ENCODE data around the gene EXD3. TPM values are rescaled to one million over a fixed set of nuclear protein-coding genes. Genes with fewer than 3 reads are reported as not detected.

The EXD3 gene
- polyA plus RNA-seq, 1 donor from 2014 or later: 5.6 TPM

DNA sequence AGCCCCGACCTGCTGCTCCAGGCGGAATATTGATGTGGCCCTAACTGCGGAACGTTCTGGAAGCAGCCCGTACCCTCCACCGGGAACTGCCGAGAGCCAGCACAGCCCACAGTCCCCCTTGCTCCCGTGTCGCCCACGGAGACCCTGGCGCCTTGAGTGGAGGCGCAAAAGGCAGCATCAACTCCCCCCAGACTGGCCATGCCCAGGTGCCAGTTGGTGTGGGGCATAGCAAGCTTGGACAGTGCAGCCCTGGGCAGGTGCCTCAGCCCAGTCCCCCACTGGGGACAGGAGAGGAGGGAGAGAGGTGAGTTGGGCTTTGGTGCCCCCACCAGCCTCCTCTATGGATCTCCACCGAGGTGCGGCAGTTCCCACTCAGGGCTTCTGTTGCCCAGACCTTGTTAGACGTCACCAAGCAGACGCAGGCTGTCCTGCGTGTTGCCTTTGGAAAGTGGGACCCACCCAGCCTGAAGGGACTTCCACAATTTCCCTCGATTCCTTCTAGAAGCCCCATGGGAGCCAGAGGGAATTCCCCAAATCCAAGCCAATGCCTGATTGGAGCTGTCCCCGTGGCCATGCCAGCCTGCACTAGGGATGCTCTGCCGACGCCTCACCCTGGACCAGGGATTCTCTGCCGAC lies 101.1 kb downstream of the EXD3 start:
- no peak overlapping the region for H3K4me3 Mint-ChIP-seq
- peaks cover 0 to 2% (median 2%) of the 10 kb centered on the region in 3 donors for H3K9me3 Mint-ChIP-seq
- peaks cover 2% of the 10 kb centered on the region for H3K27me3 Mint-ChIP-seq
- H3K36me3 Mint-ChIP-seq: no peaks in the 10 kb centered on the region
- peaks cover 5 to 12% (median 12%) of the 10 kb centered on the region in 3 donors for H3K4me1 Mint-ChIP-seq
- peak overlapping the region in 1 of 3 donors; percentile 46 for H3K27ac Mint-ChIP-seq

GRCh38 chr9:137320555-137321384 lies 102.2 kb downstream of the EXD3 start:
- peak overlapping the region; percentile 43 to 86 (median 67) for H3K4me3 Mint-ChIP-seq
- H3K36me3 Mint-ChIP-seq: no peaks in the 10 kb centered on the region
- no peaks in the 10 kb centered on the region for H3K9me3 Mint-ChIP-seq
- H3K27me3 Mint-ChIP-seq: peaks cover 2% of the 10 kb centered on the region
- peaks cover 0 to 5% (median 3%) of the 10 kb centered on the region in 3 donors for H3K4me1 Mint-ChIP-seq
- H3K27ac Mint-ChIP-seq: peak overlapping the region; percentile 23 to 68 (median 57)

GRCh38 chr9:137319739-137320551 lies 103.0 kb downstream of the EXD3 start:
- H3K27ac Mint-ChIP-seq: peak overlapping the region in 1 of 3 donors; percentile 57

DNA sequence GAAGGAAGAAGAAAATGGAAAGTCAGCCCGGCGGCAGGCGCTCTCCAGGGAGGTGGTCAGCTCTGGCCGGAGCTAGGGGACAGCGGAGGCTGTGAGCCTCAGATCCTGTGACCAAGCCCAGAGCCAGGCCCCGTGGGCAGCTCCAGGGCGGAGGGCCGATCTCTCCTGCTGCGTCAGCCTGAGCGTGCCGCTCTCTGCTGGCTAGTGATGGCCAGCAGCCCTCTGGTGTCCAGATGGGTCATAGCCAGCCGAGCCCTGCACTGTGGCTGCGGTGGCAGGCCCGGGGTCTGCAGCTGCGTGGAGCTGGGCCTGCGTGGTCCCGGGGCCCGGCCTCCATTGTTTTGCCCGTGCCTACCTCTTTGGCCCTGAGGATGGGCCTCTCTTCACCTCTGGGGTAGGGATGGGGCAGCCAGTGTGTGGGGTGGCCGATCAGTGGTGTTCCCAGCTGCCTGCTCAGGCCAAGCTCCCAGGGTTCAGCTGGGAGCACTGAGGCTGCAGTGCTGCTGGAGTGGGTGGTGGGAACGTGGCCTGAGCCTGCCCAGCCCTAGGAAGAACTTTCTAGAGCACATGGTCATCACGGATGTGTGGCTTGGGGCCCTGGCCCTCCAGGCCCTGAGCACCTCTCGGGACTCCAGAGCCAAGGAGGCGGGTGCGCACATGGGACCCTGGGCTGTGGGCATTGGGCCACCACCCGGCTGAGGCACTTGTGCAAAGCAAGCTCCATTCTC lies 103.8 kb downstream of the EXD3 start:
- Mint-ChIP-seq H3K4me3 (no peak overlapping the region), H3K27ac (peak overlapping the region in 1 of 3 donors; percentile 4), H3K27me3 (peaks cover 2% of the 10 kb centered on the region), H3K36me3 (no peaks in the 10 kb centered on the region), H3K9me3 (no peaks in the 10 kb centered on the region), H3K4me1 (peaks cover 0 to 3% (median 3%) of the 10 kb centered on the region in 3 donors)

More at GRCh38 chr9:137319739-137320551, 103.0 kb downstream of the EXD3 start:
- Mint-ChIP-seq H3K4me3 (peak overlapping the region in 1 of 4 donors; percentile 86), H3K4me1 (peaks cover 0 to 3% (median 3%) of the 10 kb centered on the region in 3 donors), H3K27me3 (peaks cover 2% of the 10 kb centered on the region), H3K36me3 (no peaks in the 10 kb centered on the region), H3K9me3 (no peaks in the 10 kb centered on the region)

DNA sequence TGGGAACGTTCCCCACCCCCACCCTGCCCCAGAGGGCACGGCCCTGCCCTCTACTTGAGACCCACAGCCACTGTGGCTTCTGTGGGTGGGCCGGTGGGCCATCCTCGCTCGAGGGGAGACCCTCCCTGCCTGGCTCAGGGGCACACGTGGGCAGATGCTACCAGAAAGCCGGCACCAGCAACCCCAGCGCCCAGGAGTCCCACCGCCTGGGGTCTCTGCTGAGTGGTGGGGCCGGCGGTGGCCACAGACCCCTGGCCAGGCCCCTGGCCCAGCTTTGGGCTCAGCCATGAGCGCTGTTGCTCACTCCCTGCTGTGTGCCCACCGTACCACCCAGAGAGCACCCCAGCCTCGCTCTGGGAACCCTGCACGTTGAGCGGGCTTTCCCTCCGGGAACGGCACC lies 104.4 kb downstream of the EXD3 start:
- Mint-ChIP-seq H3K36me3 (no peaks in the 10 kb centered on the region), H3K27ac (no peak overlapping the region), H3K27me3 (peaks cover 2% of the 10 kb centered on the region), H3K4me1 (peaks cover 0 to 3% (median 3%) of the 10 kb centered on the region in 3 donors), H3K9me3 (no peaks in the 10 kb centered on the region), H3K4me3 (no peak overlapping the region)

GRCh38 chr9:137317718-137318511 lies 105.0 kb downstream of the EXD3 start:
- H3K9me3 Mint-ChIP-seq: no peaks in the 10 kb centered on the region
- peaks cover 2% of the 10 kb centered on the region for H3K27me3 Mint-ChIP-seq
- H3K4me3 Mint-ChIP-seq: no peak overlapping the region
- no peak overlapping the region for H3K27ac Mint-ChIP-seq
- H3K4me1 Mint-ChIP-seq: peaks cover 0 to 3% (median 3%) of the 10 kb centered on the region in 3 donors
- H3K36me3 Mint-ChIP-seq: no peaks in the 10 kb centered on the region

- Mint-ChIP-seq H3K27me3 (peaks cover 2% of the 10 kb centered on the region), H3K4me3 (peak overlapping the region in 1 of 4 donors; percentile 3), H3K4me1 (peaks cover 0 to 3% (median 3%) of the 10 kb centered on the region in 3 donors), H3K27ac (no peak overlapping the region), H3K9me3 (no peaks in the 10 kb centered on the region), H3K36me3 (no peaks in the 10 kb centered on the region)
These were observed 105.8 kb downstream of the EXD3 start for GRCh38 chr9:137317021-137317717.

GRCh38 chr9:137316012-137316981 lies 106.7 kb downstream of the EXD3 start:
- peaks cover 0 to 3% (median 3%) of the 10 kb centered on the region in 3 donors for H3K4me1 Mint-ChIP-seq

DNA sequence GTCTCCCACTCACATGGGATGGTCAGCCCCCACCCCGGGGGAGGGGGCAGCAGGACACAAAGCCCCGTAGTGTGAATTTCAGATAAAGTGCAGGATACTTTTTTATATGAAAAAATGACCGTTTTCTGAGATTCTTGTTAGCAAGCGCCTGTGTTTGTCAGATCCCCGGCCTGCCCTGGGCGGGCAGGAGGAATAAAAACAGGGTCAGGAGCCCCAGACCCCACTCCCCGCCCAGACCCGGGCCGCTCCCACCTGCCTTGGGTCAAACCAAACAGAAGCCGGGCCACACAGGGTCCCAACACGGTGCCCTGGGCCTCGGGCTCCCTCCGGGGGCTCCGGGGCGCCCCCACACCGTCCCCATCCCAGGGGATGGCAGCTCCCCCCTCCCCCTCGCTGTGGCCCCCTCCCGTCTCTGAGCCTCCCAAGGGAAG lies 107.4 kb downstream of the EXD3 start:
- no peaks in the 10 kb centered on the region for H3K9me3 Mint-ChIP-seq
- H3K36me3 Mint-ChIP-seq: no peaks in the 10 kb centered on the region
- no peak overlapping the region for H3K27ac Mint-ChIP-seq
- peaks cover 0 to 1% (median under 1%) of the 10 kb centered on the region in 3 donors for H3K4me1 Mint-ChIP-seq
- peaks cover 2% of the 10 kb centered on the region for H3K27me3 Mint-ChIP-seq
- no peak overlapping the region for H3K4me3 Mint-ChIP-seq

More at GRCh38 chr9:137316012-137316981, 106.7 kb downstream of the EXD3 start:
- peak overlapping the region in 1 of 4 donors; percentile 3 for H3K4me3 Mint-ChIP-seq
- H3K9me3 Mint-ChIP-seq: no peaks in the 10 kb centered on the region
- H3K27me3 Mint-ChIP-seq: peaks cover 2% of the 10 kb centered on the region
- H3K27ac Mint-ChIP-seq: no peak overlapping the region
- no peaks in the 10 kb centered on the region for H3K36me3 Mint-ChIP-seq

- no peak overlapping the region for H3K27ac Mint-ChIP-seq
- no peaks in the 10 kb centered on the region for H3K36me3 Mint-ChIP-seq
- H3K27me3 Mint-ChIP-seq: peaks cover 2% of the 10 kb centered on the region
- H3K9me3 Mint-ChIP-seq: no peaks in the 10 kb centered on the region
- peak overlapping the region in 1 of 4 donors; percentile 28 for H3K4me3 Mint-ChIP-seq
- H3K4me1 Mint-ChIP-seq: no peaks in the 10 kb centered on the region
These were observed 108.1 kb downstream of the EXD3 start for GRCh38 chr9:137314561-137315560.

GRCh38 chr9:137313956-137314560 lies 108.9 kb downstream of the EXD3 start:
- no peak overlapping the region for H3K27ac Mint-ChIP-seq
- H3K4me1 Mint-ChIP-seq: no peaks in the 10 kb centered on the region
- no peaks in the 10 kb centered on the region for H3K36me3 Mint-ChIP-seq
- H3K4me3 Mint-ChIP-seq: no peak overlapping the region
- H3K27me3 Mint-ChIP-seq: peaks cover 2% of the 10 kb centered on the region
- H3K9me3 Mint-ChIP-seq: no peaks in the 10 kb centered on the region

Data from IgD-negative memory B cell (primary cell).